SK-N-SH (cell line): ENCODE data around the gene PSMG4. TPM values are rescaled to one million over a fixed set of nuclear protein-coding genes. Genes with fewer than 3 reads are reported as not detected.

Experiments used
- CTCF ChIA-PET: fragments of 300-600, 350-600 bp; formaldehyde crosslinking; extraction: SDS; loops from one replicate; lab custom pipeline; 2021; lab: Yijun Ruan, JAX
- POLR2A ChIA-PET: fragments of 350-600 bp; sonication (Branson Sonifier 250); formaldehyde crosslinking; extraction: SDS; loops from one replicate; lab custom pipeline; 2020; ENCODE audit warnings: antibody characterized with exemption, inconsistent platforms; lab: Yijun Ruan, JAX
- DNase-seq: peaks from one replicate; pipeline ENCODE4 v3.0.0; 2012
- H2AFZ ChIP-seq: fragments of 200-600 bp; sonication (generic); 2 replicates; pipeline ENCODE4 v1.8.1; 2016; ENCODE audit warnings: antibody characterized with exemption, mild to moderate bottlenecking, low read depth
- H3F3A ChIP-seq: fragments of 200-600 bp; sonication (generic); replicated peaks from 2 replicates; pipeline ENCODE3; 2016; ENCODE audit warnings: antibody characterized with exemption, mild to moderate bottlenecking; ENCODE audit not compliant: insufficient read depth
- H3K27ac ChIP-seq, 2 experiments: fragments of 200-500 bp in 1 of 2; fragments of 200-600 bp in 1 of 2; sonication (Bioruptor generic) in 1 of 2; sonication (generic), shearing (Covaris generic) in 1 of 2; 2 replicates each; pipeline versions ENCODE4 v1.5.1 to v1.6.1; 2014 to 2016; ENCODE audit warnings: low read depth in 2 of 2, inconsistent platforms in 1 of 2, low read length in 1 of 2, mild to moderate bottlenecking in 1 of 2, mixed read lengths in 1 of 2
- H3K27me3 ChIP-seq: fragments of 200-600 bp; sonication (generic), shearing (Covaris generic); 2 replicates; pipeline ENCODE4 v1.6.1; 2016; ENCODE audit warnings: mixed run types; ENCODE audit not compliant: insufficient read depth
- H3K36me3 ChIP-seq, 2 experiments: fragments of 200-500 bp in 1 of 2; fragments of 200-600 bp in 1 of 2; sonication (Bioruptor generic) in 1 of 2; sonication (generic) in 1 of 2; replicated peaks in 1 of 2; 2 replicates each; pipeline versions ENCODE3 to v1.5.1; 2014 to 2016; ENCODE audit warnings: low read length in 1 of 2, mild to moderate bottlenecking in 1 of 2; ENCODE audit not compliant: insufficient read depth in 2 of 2, control insufficient read depth in 1 of 2
- H3K4me1 ChIP-seq, 2 experiments: fragments of 200-500 bp in 1 of 2; fragments of 200-600 bp in 1 of 2; sonication (Bioruptor generic) in 1 of 2; sonication (generic), shearing (Covaris generic) in 1 of 2; 2 replicates each; pipeline versions ENCODE4 v1.5.1 to v1.6.1; 2014 to 2016; ENCODE audit warnings: low read depth in 1 of 2, low read length in 1 of 2, mixed run types in 1 of 2; ENCODE audit not compliant: insufficient read depth in 2 of 2, control insufficient read depth in 1 of 2
- H3K4me2 ChIP-seq: fragments of 200-600 bp; sonication (generic), shearing (Covaris generic); 2 replicates; pipeline ENCODE4 v1.6.1; 2017; ENCODE audit warnings: mixed run types
- H3K4me3 ChIP-seq, 2 experiments: fragments of 200-500 bp in 1 of 2; fragments of 200-600 bp in 1 of 2; sonication (Bioruptor generic) in 1 of 2; sonication (generic), shearing (Covaris generic) in 1 of 2; 2 replicates each; pipeline versions ENCODE4 v1.5.1 to v1.8.1; 2014 to 2016; ENCODE audit warnings: low read depth in 2 of 2, inconsistent platforms in 1 of 2, low read length in 1 of 2, mild to moderate bottlenecking in 1 of 2, mixed read lengths in 1 of 2, moderate library complexity in 1 of 2
- H3K79me2 ChIP-seq: fragments of 200-600 bp; sonication (generic); 2 replicates; pipeline ENCODE4 v1.8.1; 2017; ENCODE audit warnings: mild to moderate bottlenecking; ENCODE audit not compliant: insufficient read depth
- H3K9ac ChIP-seq: fragments of 200-600 bp; sonication (generic); 2 replicates; pipeline ENCODE4 v1.6.1; 2017; ENCODE audit warnings: mixed run types
- H3K9me2 ChIP-seq: fragments of 200-600 bp; sonication (generic); 2 replicates; pipeline ENCODE4 v1.6.1; 2017; ENCODE audit warnings: mixed run types
- H3K9me3 ChIP-seq: fragments of 200-600 bp; sonication (generic); 2 replicates; pipeline ENCODE4 v1.6.1; 2017; ENCODE audit warnings: mixed run types, mild to moderate bottlenecking, moderate library complexity
- H4K20me1 ChIP-seq: fragments of 200-600 bp; sonication (generic); 2 replicates; pipeline ENCODE4 v1.6.1; 2017; ENCODE audit warnings: mild to moderate bottlenecking, mixed run types; ENCODE audit not compliant: insufficient read depth
- FOSL2 ChIP-seq: IDR thresholded peaks from 2 replicates; pipeline ENCODE4 v1.4.0; 2012; ENCODE audit warnings: low read depth, mild to moderate bottlenecking, moderate library complexity, borderline replicate concordance
- GABPA ChIP-seq: IDR thresholded peaks from 2 replicates; pipeline ENCODE4 v1.4.0; 2012; ENCODE audit warnings: low read depth, mild to moderate bottlenecking
- JUND ChIP-seq: IDR thresholded peaks from 2 replicates; pipeline ENCODE4 v1.4.0; 2012
- NFIC ChIP-seq: IDR thresholded peaks from 2 replicates; pipeline ENCODE4 v1.4.0; 2012; ENCODE audit warnings: borderline replicate concordance
- PBX3 ChIP-seq: IDR thresholded peaks from 2 replicates; pipeline ENCODE4; 2012
- SIN3A ChIP-seq: IDR thresholded peaks from 2 replicates; pipeline ENCODE4 v1.6.1; 2012; ENCODE audit warnings: low read depth, mild to moderate bottlenecking, low read length, moderate library complexity, borderline replicate concordance
- TAF1 ChIP-seq: IDR thresholded peaks from 2 replicates; pipeline ENCODE4 v1.6.1; 2012; ENCODE audit warnings: low read depth, mild to moderate bottlenecking, low read length, moderate library complexity, borderline replicate concordance
- TCF12 ChIP-seq: IDR thresholded peaks from 2 replicates; pipeline ENCODE4 v1.4.0; 2012
- TEAD4 ChIP-seq: IDR thresholded peaks from 2 replicates; pipeline ENCODE4 v1.4.0; 2012; ENCODE audit warnings: mild to moderate bottlenecking, borderline replicate concordance; ENCODE audit not compliant: insufficient read depth
- whole genome bisulfite sequencing: methylation state at CpG from one replicate; pipeline ENCODE4 v1.1.6; 2017; ENCODE audit warnings: low lambda C conversion rate; 5-methylcytosine and 5-hydroxymethylcytosine counted together
- polyA plus RNA-seq, 3 experiments: library from polyadenylated mRNA; depleted of rRNA; stranded (reverse); fragments of >200 nt; gene quantifications; 2 replicates each; pipeline ENCODE4 v1.2.3, GENCODE V29; 2012
- TF ChIP-seq, protein P1 (sequence below): IDR thresholded peaks from 2 replicates; pipeline ENCODE4 v1.4.0; 2012; ENCODE audit warnings: low read depth, borderline replicate concordance

Gene PSMG4
- polyA plus RNA-seq, 1 of the 3 experiments (the other 2 are of a cell fraction), result 61.3 TPM

DNA sequence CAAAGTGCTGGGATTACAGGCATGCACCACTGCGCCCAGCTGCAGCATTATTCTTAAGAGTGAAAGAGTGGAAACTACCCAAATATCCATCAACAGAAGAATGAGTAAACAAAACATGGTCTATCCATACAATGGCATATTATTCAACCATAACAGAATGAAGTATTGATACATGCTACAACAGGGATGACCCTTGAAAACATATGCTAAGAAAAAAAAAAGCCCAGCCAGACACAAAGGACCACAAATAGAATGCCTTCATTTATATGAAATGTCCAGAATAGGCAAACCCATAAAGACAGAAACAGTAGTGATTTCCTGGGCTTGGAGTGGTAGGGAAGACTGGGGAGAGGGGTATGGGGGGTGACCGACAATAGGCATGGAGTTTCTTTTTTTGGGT, 38.4 kb upstream of the PSMG4 start:
- no peaks in the 10 kb centered on the region for H3K9me2 ChIP-seq
- TF ChIP-seq TAF1, result no peak
- TF ChIP-seq TCF12, result no peak
- no peak for TF ChIP-seq PBX3
- no peak for TF ChIP-seq SIN3A
- TF ChIP-seq, protein P1, sequence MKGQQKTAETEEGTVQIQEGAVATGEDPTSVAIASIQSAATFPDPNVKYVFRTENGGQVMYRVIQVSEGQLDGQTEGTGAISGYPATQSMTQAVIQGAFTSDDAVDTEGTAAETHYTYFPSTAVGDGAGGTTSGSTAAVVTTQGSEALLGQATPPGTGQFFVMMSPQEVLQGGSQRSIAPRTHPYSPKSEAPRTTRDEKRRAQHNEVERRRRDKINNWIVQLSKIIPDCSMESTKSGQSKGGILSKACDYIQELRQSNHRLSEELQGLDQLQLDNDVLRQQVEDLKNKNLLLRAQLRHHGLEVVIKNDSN, result no peak
- no peak for TF ChIP-seq FOSL2
- no peak for TF ChIP-seq TEAD4
- H3K4me3 ChIP-seq, result no peak overlapping the region
- H3F3A ChIP-seq, result peaks cover 10% of the 10 kb centered on the region
- no peak for DNase-seq
- 69% methylated on average over 2 of the region's 2 CpGs for WGBS
- no peak overlapping the region for H3K4me2 ChIP-seq
- H3K27me3 ChIP-seq, result no peaks in the 10 kb centered on the region
- no peak overlapping the region for H2AFZ ChIP-seq
- no peaks in the 10 kb centered on the region for H3K79me2 ChIP-seq
- H3K36me3 ChIP-seq, result peaks cover 0 to 15% of the 10 kb centered on the region in 2 experiments
- no peaks in the 10 kb centered on the region; a peak in 2 of 4 replicates for H3K4me1 ChIP-seq
- no peaks in the 10 kb centered on the region for H3K9me3 ChIP-seq
- POLR2A ChIA-PET, result no interaction called here
- no peaks in the 10 kb centered on the region for H4K20me1 ChIP-seq
- no peak overlapping the region for H3K27ac ChIP-seq
- H3K9ac ChIP-seq, result no peak overlapping the region
- CTCF ChIA-PET, result interaction anchor here (1.1 kb wide), 1 partner anchor 11 kb away, joined by 3 read pairs; no protein-coding TSS in a partner anchor

- H3K9me3 ChIP-seq, result no peaks in the 10 kb centered on the region
- CTCF ChIA-PET, result interaction anchor here (1.3 kb wide), 1 partner anchor 50 kb away, joined by 3 read pairs; no protein-coding TSS in a partner anchor
- TF ChIP-seq JUND (no peak), TEAD4 (no peak), GABPA (no peak), TAF1 (no peak), NFIC (no peak)
- TF ChIP-seq, all 33 proteins: peak for 0
- no peak overlapping the region for H3K4me3 ChIP-seq
- POLR2A ChIA-PET, result no interaction called here
- peaks cover 0 to 15% of the 10 kb centered on the region in 2 experiments for H3K36me3 ChIP-seq
- H3K4me2 ChIP-seq, result no peak overlapping the region
- no peaks in the 10 kb centered on the region for H3K9me2 ChIP-seq
- peaks cover 10% of the 10 kb centered on the region for H3F3A ChIP-seq
- H3K9ac ChIP-seq, result no peak overlapping the region
- H3K27me3 ChIP-seq, result no peaks in the 10 kb centered on the region
- peaks cover 0 to 7% of the 10 kb centered on the region in 2 experiments; a peak in 2 of 4 replicates for H3K4me1 ChIP-seq
- WGBS, result 94% methylated on average over 4 of the region's 4 CpGs
- H4K20me1 ChIP-seq, result peaks cover 10% of the 10 kb centered on the region
- no peak overlapping the region for H2AFZ ChIP-seq
- DNase-seq, result no peak
- H3K79me2 ChIP-seq, result peaks cover 8% of the 10 kb centered on the region; the same call in 1 of the 2 replicates
- no peak overlapping the region for H3K27ac ChIP-seq
Measured at GRCh38 chr6:3221578-3221977, 37.2 kb upstream of the PSMG4 start.
